ENCODE data around the gene EYA2.

DNA sequence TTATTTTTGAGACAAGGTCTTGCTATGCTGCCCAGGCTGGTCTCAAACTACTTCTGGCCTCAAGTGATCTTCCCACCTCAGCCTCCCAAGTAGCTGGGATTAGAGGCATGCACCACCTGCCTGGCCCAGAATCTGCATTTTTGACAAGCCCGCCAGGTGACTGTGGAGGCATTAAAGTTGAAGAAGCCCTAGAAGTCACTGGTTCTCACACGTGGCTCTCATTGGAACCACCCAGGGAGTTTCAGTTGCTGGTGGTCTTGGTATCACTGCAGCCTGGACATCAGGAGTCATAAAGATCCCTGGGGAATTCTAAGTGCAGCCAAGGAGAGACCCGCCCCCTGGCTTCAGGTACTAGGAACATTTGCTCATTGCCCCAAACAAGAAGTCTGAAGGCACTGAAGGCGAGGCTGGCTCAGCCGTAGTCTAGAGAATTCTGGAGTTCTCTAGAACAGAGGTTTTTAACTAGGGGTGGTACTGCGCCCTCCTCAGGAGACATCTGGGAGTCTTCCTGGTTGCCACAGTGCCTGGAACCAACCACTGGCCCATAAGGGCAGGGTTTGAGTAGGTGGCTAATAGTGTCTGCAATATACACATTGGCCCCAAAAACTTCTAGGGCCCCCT lies 279.1 kb downstream of the EYA2 start:
- TF ChIP-seq TAF1 (IDR thresholded peaks at IDR 0.05; ENCODE audit: borderline replicate concordance, low read depth, low read length) (no peak), POLR2AphosphoS5 (IDR thresholded peaks at IDR 0.05; ENCODE audit: low read depth, low read length) (no peak)
